Sigmoid colon (tissue), 4 donors: ENCODE results near the gene KRTAP20-2.

Experiments
- EP300 ChIP-seq, 4 donors: sonication (generic); formaldehyde crosslinking; IDR thresholded peaks; one replicate each; pipeline ENCODE4 v1.6.1; 2017; ENCODE audit warnings: antibody characterized with exemption in 4 of 4
- POLR2A ChIP-seq, 2 donors: fragments of 450-650 bp; IDR thresholded peaks; one replicate each; pipeline ENCODE4 v1.6.1; 2016; ENCODE audit warnings: antibody characterized with exemption in 2 of 2, mild to moderate bottlenecking in 2 of 2, moderate library complexity in 2 of 2

GRCh38 chr21:30605968-30606367, 29.0 kb upstream of the KRTAP20-2 start:
- no peak for TF ChIP-seq POLR2A (IDR thresholded peaks at IDR 0.05)
- TF ChIP-seq EP300 (IDR thresholded peaks at IDR 0.05): no peak
